Activated CD4-positive, alpha-beta T cell treated with anti-CD3 and anti-CD28 coated beads, Interleukin-2, amount 50 U/mL, for 24 hours (primary cell): ENCODE results near the gene TOR3A.
A peak's percentile ranks its signal among the peaks of the same experiment; 100 is the strongest.
"Not testable (repeated sequence)": the region's sequence is repeated elsewhere in the genome, so short reads cannot be mapped to it uniquely, and the experiment has no call there.

ENCODE experiments used
- DNase-seq, 2 donors: peaks; one replicate each; pipeline ENCODE4 v3.0.0-alpha.2; 2020; ENCODE audit warnings: low read depth in 1 of 2, low spot score in 1 of 2

The TOR3A gene

DNA sequence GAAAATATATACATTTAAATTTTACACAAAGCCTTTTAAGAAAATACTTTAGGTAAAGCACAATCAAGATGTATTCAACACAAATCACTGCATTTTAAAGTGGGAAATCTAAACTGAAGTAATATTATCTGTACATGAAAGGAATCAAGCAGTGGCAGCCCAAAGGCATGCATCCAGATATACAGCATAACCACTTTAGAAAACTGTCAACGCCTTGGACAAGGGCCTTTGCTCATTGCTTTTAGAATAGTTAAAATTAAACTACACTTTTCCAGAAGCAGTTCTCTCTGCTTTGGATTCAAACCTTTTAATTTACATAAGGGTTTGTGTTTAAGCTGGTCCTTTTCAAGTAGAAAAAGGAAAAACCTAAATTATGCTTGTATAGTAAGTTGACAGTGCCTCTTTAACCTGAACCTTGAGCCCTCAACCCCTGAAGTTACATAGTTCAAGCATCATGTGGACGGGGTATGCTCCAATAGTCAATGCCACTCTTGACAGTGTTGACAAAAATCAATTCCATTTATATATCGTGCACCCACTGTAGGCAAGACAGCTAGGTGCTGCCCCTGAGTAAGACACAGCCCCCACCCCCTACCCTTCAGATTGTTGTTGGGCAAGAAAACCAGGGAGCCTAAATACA is 22.9 kb downstream of the TOR3A start:
- no peak for DNase-seq

DNA sequence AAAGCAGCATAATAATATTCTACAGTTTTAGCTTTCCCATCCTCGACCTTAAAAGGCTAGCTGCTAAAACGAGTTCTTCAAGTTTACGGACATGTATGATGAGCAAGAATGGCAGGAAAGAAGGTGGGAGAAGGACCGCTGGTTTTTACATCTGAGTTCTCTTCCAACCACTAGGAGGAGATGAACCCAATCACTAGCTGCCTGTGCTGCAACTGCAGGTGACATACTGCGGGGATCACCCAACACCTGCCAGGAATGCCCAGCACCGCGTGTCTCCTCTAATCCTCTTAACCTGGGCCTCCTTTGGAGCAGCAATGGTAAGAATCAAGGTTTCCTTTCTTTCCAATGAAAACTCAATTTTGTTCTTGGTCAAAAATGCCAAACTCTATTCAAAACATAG is 23.5 kb downstream of the TOR3A start:
- DNase-seq: no peak

DNA sequence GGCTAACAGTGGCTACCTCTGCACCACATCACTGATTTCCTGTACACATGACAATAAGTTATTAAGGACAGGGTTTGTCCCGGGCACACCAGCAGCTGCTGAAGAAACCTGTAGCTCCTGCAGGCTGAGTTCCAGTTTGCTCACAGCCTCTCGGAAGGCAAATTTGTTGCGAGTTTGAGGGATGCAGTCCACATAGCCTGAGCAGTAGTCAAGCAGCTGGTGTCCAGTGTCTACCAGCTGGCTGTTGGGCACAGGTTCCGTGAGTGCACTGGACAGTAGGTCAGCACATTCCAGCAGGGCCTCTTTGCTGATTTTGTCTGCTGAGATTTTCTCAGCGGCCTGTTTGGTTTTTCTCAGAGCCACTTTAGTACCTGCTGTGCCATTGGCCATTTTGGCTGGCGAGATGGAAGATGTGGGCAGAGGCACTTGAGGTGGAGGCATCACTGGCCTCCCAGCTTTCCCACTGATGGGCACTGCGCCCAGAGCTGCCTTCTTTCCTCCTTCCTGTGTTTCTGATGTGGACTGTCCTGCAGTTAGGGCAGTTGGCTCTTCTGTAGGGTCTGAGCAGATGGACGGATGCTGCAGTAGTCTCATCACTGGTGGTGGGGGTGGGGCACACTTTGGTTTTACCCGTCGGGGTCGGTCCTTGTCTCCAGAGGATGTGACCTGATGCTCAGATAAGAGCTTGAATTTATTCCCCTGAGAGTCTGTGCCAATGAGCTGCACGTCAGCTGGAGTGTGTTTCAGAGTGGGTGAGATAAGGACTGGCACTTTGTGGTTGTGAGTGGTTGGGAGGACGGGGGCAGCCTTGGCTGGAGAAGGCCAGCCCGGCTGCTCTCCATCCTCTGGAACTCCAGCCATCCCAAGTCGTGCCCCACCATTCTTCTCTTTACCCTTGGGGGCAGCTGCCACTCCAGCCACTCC is 26.1 kb downstream of the TOR3A start:
- DNase-seq: no peak

DNA sequence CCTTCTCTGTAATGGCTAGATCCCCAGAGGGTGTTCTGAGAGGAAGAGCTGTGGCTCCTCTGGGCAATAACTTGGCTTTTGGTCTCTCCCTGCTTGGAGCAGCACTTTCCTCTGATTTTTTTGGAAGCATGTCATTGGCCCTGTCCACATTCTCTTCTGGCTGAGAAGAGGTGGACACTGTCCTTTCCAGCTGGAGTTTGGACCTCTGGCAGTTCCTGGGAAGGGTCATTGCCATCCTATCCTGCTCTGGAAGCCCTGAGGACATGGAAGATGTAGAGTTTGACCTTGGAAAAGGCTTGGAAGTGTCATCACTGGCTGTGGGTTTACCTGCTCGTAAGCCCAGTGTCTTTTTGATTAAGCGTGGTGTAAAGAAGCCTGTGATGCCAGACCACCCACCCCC is 26.8 kb downstream of the TOR3A start:
- DNase-seq: no peak

DNA sequence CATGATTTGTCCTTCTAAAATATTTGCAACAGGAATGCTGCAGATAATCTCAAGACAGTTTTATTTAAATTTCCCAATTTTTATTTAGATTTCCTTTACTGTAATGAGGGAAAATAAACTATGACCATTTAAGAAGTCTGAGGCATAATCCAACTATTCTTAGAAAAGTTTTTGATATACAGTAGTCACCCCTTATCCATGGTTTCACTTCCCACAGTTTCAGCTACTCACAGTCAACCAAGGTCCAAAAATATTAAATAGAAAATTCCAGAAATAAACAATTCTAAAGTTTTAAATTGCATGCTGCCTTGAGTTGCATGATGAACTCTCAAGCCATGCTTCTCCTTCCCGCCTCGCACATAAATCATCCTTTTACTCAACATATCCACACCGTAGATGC is 33.3 kb downstream of the TOR3A start:
- DNase-seq: no peak

DNA sequence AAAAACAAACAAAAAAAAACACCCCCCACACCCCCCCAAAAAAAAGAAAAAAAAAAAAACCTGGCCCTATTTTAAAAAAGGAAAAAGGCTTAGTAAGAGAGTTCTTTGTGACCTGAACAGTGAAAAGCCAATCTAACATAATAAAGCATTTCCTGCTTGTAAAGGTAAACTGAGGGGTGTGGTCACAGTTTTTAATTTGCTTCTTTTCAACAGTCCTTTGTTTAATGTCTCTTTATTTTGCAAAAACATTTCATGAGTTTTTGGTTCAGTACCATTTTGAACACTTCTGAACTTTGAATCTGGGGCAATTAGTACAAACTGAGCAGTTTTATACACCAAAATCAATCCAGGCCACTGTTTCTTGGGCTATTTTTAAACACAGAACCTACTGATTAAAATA is 37.6 kb downstream of the TOR3A start:
- DNase-seq: no peak

DNA sequence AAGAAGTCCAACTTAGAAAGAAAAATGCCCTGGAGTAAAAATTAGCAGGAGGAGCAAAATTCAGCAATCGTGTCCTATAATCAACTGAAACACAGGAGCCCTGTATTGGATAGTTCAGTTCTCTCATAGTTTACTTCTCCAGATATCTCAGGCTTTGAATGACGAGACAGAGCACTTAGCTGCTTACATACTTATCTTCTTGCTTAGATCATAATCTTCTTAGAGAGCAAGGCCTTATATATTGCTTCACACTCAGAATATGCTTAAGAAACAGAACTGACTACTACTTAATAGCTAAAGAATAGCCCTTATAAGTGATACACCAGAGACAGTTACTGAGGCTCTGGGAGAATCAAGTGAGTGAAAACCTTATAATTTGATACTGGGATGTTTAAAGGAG is 38.9 kb downstream of the TOR3A start:
- no peak for DNase-seq

DNA sequence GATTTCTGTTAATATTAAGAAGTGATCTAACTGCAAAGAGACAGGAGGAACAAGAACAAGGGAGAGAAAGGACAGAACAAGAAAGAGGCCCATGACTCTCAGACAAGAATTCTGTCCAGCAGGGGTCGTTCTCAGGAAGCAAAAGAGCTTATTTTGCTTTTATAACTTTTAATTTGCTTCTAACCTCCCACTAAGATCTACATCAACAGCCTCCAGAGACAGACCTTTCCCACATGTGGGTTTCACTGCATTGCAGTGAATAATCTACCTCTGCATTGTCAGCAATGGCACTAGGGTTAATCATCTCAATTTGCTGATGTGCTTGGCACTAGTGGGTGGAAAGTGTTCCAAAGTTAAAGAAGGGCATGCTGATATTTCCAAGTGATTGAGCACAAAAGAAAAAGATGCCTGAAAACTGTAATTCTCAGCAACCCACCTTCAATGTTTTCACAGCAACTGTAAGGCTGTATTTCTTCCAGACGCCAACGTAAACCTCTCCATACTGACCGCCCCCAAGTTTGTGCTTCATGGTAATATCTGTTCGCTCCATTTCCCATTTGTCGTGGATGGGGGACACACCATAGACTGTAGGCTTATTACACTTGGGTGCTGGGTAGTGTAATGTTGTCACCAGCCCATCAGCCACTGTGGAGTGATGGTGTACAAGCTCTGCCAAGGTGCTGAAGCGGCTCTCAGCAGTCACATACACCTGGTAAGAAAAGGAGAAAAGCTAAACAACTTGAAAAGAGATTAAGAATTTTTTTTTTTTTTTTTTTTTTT is 39.5 kb downstream of the TOR3A start:
- DNase-seq: peak in 1 of 2 donors; percentile 27

DNA sequence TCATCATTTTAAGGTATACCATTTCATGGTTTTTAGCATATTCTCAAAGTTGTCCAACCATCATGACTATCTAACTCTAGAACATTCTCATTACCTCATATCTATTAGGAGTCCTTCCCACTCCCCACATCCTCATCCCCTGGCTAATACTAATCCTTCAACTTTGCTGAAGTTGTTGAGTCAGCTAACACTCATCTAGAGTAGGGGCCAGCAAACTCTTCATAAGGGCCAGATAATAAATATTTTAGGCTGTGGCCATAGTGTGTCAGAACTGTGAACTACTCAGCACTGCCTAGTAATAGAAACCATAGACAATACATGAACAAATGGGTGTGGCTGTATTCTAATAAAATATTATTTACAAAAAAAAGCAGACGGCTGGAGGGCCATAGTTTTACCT is 43.0 kb downstream of the TOR3A start:
- no peak for DNase-seq

DNA sequence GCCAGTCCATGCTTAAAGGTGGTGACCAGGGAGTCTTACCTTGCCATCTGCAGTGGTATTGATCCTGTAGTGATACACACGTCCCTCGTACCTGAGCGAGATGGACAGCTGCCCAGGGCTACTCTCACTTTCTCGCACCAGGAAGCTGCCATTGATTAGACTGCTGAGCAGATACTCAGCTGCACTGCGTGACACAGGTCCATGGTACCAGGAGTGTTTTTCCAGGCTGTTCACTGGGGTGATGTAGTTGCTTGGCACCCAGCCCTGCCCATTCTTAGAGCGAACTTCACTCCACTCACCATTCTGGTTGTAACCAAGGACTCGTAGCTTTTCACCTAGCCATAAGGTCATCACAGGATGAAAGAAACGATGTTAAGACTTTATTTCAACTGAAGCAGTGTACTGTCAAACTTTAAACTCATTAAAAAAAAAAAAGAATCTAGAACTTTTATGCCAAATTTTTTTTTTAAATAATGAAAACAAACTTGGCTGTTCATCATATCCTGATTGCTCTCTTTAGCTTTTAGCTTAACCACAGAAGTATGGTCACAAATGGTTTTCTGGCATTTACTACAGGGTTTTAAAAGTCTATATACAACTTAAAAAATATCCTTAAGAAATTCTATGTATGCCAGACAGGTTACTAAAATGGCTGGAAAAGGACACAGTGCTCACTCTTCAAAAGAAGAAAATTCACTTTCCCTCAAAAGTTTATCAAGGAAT is 44.6 kb downstream of the TOR3A start:
- no peak for DNase-seq

DNA sequence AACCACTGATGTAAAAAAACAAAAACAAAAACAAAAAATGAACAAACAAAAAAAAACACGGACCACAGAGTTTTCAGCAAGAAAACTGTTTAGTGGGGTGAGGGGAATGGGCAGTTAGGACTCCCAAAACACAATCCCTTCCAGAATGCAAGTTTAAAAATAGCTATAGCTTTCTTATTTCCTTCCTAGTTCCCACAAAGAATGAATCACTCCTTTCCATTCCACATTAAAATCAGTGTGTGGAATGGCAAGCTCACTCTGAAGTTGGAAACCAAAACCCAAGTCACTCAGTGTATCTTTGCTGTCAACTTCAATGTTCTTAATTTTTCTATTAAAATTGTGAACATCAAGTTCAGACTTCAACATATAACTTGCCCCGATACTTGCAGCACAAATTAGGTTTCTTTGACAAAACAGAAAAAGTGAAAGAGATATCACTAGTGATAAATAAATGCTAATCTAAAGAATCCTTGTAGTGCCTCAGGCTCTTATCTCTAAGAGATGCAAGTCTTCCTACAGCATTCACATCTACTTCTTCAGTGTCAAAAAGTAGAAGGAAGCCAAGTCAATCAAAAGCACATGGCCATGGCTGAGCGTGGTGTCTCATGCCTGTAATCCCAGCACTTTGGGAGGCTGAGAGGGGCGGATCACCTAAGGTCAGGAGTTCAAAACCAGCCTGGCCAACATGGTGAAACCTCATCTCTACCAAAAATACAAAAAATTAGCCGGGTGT is 45.5 kb downstream of the TOR3A start:
- no peak for DNase-seq

DNA sequence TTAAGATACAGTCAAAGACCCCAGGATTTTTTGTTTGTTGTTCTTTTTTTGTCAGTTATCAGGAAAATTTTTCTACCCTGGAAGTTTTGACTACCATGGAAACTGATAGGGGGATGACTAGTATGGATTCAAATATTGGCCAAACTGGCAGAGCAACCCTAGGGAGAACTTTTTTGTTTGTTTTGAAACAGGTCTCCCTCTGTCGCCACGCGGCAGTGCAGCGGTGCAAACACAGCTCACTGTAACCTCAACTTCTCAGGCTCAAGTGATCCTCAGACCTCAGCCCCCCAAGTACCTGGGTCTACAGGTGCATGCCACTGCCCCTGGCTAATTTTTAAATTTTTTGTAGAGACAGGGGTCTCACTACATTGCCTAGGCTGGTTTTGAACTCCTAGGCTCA is 46.6 kb downstream of the TOR3A start:
- no peak for DNase-seq

DNA sequence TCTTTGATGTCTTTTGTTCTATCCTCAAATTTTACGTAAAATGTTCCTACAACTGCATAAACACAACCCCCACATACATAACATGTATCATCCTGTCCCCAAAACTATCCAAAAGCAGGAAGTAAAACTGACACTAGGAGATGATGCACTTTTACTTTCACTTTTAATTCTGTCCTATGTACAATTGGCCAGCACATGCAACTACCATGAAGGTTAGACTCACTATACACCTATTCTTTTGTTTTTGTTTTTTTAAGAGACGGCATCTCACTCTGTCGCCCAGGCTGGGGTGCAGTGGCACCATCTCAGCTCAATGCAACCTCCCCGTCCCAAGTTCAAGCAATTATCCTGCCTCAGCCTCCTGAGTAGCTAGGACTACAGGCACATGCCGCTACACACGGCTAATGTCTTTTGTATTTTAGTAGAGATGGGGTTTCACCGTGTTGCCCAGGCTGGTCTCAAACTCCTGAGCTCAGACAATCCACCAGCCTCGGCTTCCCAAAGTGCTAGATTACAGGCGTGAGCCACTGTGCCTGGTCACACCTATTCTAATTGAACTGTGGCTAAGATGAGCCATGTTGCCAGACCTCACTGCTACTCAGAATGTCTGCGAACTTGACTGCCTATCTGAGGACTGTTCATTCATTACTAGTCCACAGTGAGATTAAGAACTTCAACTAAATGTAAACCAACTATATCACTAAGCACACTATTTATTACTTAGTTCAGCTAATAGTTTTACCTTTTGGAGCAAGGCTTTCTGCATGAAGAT is 48.0 kb downstream of the TOR3A start:
- DNase-seq: peak; percentile 16 to 20

DNA sequence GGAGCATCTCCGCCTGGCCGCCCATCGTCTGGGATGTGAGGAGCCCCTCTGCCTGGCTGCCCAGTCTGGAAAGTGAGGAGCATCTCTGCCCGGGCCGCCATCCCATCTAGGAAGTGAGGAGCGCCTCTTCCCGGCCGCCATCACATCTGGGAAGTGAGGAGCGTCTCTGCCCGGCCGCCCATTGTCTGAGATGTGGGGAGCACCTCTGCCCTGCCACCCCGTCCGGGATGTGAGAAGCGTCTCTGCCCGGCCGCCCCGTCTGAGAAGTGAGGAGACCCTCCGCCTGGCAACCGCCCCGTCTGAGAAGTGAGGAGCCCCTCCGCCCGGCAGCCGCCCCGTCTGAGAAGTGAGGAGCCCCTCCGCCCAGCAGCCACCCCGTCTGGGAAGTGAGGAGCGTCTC is 53.3 kb downstream of the TOR3A start:
- DNase-seq: not testable (repeated sequence)

DNA sequence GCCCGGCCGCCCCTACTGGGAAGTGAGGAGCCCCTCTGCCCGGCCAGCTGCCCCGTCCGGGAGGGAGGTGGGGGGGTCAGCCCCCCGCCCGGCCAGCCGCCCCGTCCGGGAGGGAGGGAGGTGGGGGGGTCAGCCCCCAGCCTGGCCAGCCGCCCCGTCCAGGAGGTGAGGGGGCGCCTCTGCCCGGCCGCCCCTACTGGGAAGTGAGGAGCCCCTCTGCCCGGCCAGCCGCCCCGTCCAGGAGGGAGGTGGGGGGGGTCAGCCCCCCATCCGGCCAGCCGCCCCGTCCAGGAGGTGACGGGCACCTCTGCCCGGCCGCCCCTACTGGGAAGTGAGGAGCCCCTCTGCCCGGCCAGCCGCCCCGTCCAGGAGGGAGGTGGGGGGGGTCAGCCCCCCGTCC is 53.8 kb downstream of the TOR3A start:
- DNase-seq: not testable (repeated sequence)

DNA sequence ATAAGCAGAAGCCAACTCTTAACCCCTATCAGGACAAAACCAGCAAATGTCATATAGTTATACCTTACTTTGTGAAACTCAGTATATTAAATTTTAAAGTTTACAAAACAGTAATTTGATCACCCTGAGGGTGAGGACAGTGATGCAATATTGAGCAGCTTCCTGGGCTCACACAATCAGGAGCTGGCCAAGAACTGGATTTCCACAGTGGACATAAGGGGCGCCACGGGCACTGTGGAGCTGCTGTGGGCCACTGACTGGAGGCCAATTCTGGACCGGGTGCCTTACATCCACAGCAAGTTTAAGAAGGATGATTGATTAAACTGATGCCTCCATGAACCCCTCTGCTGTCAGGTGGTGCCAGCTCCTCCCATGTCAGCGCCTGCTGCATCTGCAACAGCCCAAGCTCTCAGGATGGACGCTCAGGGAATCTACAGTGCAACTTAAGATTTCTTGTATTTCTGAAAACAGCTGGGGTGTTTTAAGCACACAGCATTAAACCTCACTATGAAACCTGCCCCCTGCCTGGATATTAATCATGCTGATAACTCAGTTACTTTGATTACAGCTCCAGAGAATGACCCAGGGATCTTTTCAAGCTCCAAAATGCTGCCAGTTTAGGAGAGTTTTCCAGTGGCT is 55.9 kb downstream of the TOR3A start:
- DNase-seq: no peak

DNA sequence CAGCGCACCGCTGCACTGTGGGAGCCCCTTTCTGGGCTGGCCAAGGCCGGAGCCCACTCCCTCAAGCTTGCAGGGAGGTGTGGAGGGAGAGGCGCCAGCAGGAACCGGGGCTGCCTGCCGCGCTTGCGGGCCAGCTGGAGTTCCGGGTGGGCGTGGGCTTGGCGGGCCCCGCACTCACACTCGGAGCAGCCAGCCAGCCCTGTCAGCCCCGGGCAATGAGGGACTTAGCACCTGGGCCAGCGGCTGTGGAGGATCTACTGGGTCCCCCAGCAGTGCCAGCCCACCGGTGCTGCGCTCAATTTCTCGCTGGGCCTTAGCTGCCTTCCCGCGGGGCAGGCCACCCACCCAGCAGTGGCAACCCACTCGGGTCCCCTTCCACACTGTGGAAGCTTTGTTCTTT is 56.9 kb downstream of the TOR3A start:
- not testable (repeated sequence) for DNase-seq

DNA sequence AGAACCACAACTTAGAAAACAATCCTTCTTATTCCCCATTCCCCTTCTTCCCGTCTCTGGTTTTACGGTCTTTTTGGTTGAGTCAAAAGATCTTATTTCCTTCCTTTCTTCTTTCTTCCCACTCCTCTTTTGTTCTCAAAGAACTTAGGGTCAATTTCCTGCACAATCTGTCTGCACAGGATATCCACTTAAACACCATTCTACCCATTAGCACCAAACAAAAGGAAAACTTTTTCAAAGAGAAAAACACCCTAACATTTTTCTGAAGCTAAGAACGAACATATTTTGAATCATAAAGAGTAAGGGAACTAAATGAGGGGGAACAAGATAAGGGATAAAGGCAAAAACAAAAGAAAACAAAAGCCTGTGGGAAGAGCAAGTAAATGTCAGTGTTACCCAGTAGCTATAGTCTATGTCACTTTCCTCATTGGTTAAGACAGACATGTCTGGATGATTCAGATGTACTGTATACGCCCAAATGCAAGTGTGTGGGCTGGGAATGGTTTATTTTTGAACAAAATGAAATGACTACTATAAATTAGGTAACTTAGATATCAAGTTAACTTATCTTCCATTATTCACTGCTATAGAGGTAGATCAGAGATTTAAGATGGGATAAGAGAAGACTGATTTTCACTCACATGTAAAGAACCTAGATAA is 59.9 kb downstream of the TOR3A start:
- peak in 1 of 2 donors; percentile 36 for DNase-seq

DNA sequence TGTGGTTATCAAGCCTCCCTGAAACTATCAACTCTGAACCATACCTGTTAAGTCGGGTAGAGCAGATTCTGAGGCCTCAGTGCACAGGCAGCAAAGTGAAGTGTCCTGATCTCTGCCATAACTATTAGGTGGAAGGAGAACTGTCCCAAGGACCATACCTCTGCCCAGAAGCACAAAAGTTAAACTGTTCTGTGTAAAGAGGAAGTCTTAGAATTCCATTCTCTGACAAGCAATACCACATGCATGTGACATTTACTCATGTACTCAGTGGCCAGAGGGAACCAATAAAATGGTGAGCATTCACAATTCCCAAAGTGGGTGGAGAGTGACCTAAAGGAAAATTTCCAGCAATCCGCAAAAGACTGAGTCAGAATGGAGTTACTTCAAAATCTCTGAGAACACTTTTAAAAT is 61.0 kb downstream of the TOR3A start:
- DNase-seq: no peak
